ENCODE measurements around the gene MKI67. TPM values are rescaled to one million over a fixed set of nuclear protein-coding genes. Genes with fewer than 3 reads are reported as not detected.

The MKI67 gene
- total and polyA plus RNA-seq, 10 of the 15 experiments (the other 5 are each of a cell fraction or from before 2014, with no cell fraction given): 22.3 to 183 (median 82.9) TPM

DNA sequence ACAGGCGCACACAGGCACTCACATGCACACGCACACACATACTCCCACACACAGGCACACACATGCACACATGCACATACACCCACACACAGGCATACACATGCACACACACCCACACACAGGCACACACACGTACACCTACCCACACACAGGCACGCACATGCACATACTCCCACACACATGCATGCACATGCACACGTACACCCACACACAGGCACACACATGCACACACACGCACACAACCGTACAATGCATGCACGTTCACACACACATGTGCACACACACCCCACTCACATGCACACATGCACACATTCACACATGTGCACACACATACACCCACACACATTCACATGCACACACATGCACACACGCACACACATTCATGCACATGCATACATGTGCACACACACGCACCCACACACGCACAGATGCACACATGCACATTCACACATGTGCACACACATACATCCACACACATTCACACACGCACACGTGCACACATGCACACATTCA, 59.3 kb downstream of the MKI67 start:
- DNase-seq (ENCODE audit: low read depth, low spot score): no peak
- H3K36me3 ChIP-seq (ENCODE audit: control insufficient read depth in 2 of 2, insufficient read depth in 2 of 2, low read length in 1 of 2): peaks cover 0 to 13% of the 10 kb centered on the region in 2 experiments; a peak in 2 of 4 replicates
- intact Hi-C loops (cut with micrococcal nuclease; ENCODE audit: unreplicated experiment) (no loop called here), in situ Hi-C loops (cut with MboI) (no loop called here)
- no peak overlapping the region for H3K4me3 ChIP-seq
- H3K27me3 ChIP-seq (replicated peaks in 1 of 2; ENCODE audit: control insufficient read depth in 2 of 2, insufficient read depth in 2 of 2, low read length in 1 of 2): no peaks in the 10 kb centered on the region
- ChIA-PET POLR2A (no interaction called here), CTCF (interaction anchor here (1.4 to 9.4 kb wide), 2 partner anchors 18 to 32 kb away, joined by 3 to 277 read pairs; no protein-coding TSS in a partner anchor), SMC1A (ENCODE audit: uncharacterized antibody, unreplicated experiment) (interaction anchor here (1.4 kb wide), 2 partner anchors 19 to 31 kb away, joined by 3 to 4 read pairs; no protein-coding TSS in a partner anchor), RAD21 (ENCODE audit: unreplicated experiment) (interaction anchor here (1.0 kb wide), 1 partner anchor 15 kb away, joined by 3 read pairs; no protein-coding TSS in a partner anchor)
- no peaks in the 10 kb centered on the region for H4K20me1 ChIP-seq (ENCODE audit: control insufficient read depth, insufficient read depth)
- no peak overlapping the region for H3K9ac ChIP-seq (ENCODE audit: control insufficient read depth, insufficient read depth, low read length)
- peaks cover 36% of the 10 kb centered on the region for H3K4me1 ChIP-seq (ENCODE audit: control insufficient read depth, insufficient read depth, low read length)
- WGBS (ENCODE audit: insufficient coverage, insufficient replicate concordance, low lambda C conversion rate, missing lambda C conversion rate): 89% methylated on average over 13 of the region's 13 CpGs
- H3K27ac ChIP-seq (ENCODE audit: control insufficient read depth, insufficient read depth): no peak overlapping the region
- no peak for FAIRE-seq
- no peaks in the 10 kb centered on the region for H3K79me2 ChIP-seq (ENCODE audit: control insufficient read depth, insufficient read depth, low read length)
- BruUV-seq (replicated peaks): no TSS peak
- H3K4me2 ChIP-seq (ENCODE audit: control insufficient read depth, insufficient read depth): no peak overlapping the region
- no peak overlapping the region for H2AFZ ChIP-seq (ENCODE audit: control insufficient read depth, low read depth, low read length)
- H3K9me3 ChIP-seq (replicated peaks; ENCODE audit: control insufficient read depth, insufficient read depth, low read length): no peaks in the 10 kb centered on the region
- ATAC-seq: no peak
- TF ChIP-seq, protein P1, sequence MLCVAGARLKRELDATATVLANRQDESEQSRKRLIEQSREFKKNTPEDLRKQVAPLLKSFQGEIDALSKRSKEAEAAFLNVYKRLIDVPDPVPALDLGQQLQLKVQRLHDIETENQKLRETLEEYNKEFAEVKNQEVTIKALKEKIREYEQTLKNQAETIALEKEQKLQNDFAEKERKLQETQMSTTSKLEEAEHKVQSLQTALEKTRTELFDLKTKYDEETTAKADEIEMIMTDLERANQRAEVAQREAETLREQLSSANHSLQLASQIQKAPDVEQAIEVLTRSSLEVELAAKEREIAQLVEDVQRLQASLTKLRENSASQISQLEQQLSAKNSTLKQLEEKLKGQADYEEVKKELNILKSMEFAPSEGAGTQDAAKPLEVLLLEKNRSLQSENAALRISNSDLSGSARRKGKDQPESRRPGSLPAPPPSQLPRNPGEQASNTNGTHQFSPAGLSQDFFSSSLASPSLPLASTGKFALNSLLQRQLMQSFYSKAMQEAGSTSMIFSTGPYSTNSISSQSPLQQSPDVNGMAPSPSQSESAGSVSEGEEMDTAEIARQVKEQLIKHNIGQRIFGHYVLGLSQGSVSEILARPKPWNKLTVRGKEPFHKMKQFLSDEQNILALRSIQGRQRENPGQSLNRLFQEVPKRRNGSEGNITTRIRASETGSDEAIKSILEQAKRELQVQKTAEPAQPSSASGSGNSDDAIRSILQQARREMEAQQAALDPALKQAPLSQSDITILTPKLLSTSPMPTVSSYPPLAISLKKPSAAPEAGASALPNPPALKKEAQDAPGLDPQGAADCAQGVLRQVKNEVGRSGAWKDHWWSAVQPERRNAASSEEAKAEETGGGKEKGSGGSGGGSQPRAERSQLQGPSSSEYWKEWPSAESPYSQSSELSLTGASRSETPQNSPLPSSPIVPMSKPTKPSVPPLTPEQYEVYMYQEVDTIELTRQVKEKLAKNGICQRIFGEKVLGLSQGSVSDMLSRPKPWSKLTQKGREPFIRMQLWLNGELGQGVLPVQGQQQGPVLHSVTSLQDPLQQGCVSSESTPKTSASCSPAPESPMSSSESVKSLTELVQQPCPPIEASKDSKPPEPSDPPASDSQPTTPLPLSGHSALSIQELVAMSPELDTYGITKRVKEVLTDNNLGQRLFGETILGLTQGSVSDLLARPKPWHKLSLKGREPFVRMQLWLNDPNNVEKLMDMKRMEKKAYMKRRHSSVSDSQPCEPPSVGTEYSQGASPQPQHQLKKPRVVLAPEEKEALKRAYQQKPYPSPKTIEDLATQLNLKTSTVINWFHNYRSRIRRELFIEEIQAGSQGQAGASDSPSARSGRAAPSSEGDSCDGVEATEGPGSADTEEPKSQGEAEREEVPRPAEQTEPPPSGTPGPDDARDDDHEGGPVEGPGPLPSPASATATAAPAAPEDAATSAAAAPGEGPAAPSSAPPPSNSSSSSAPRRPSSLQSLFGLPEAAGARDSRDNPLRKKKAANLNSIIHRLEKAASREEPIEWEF (IDR thresholded peaks at IDR 0.05; ENCODE audit: insufficient replicate concordance, low read depth, low read length): no peak
- TF ChIP-seq, protein P2, sequence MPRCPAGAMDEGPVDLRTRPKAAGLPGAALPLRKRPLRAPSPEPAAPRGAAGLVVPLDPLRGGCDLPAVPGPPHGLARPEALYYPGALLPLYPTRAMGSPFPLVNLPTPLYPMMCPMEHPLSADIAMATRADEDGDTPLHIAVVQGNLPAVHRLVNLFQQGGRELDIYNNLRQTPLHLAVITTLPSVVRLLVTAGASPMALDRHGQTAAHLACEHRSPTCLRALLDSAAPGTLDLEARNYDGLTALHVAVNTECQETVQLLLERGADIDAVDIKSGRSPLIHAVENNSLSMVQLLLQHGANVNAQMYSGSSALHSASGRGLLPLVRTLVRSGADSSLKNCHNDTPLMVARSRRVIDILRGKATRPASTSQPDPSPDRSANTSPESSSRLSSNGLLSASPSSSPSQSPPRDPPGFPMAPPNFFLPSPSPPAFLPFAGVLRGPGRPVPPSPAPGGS (IDR thresholded peaks at IDR 0.05; ENCODE audit: borderline replicate concordance, insufficient read depth, low read depth, low read length, poor library complexity, severe bottlenecking): peak; percentile 90
- TF ChIP-seq HDGF (IDR thresholded peaks at IDR 0.05) (peak; percentile 81; the same call in 1 of the 2 replicates), CREM (IDR thresholded peaks at IDR 0.05; ENCODE audit: low read depth) (no peak), SUZ12 (IDR thresholded peaks at IDR 0.05; ENCODE audit: unreplicated experiment) (no peak), HCFC1 (IDR thresholded peaks at IDR 0.05; ENCODE audit: low read length) (no peak), SIN3A (IDR thresholded peaks at IDR 0.05; ENCODE audit: low read depth, low read length) (no peak), RFX5 (IDR thresholded peaks at IDR 0.05; ENCODE audit: low read depth, low read length) (no peak), SP1 (IDR thresholded peaks at IDR 0.05; ENCODE audit: low read depth, low read length) (no peak), YY1 (IDR thresholded peaks at IDR 0.05; ENCODE audit: low read depth, low read length) (no peak), POLR2AphosphoS2 (IDR thresholded peaks at IDR 0.05; ENCODE audit: low read depth, low read length) (no peak), POLR2A (IDR thresholded peaks at IDR 0.05; ENCODE audit: low read depth, low read length) (0 out of 2 replicates have a peak, but pooled peaks have one; percentile 25), MYB (IDR thresholded peaks at IDR 0.05; ENCODE audit: borderline replicate concordance, low read depth, low read length) (no peak), NRF1 (conservative IDR thresholded peaks at IDR 0.05; ENCODE audit: low read depth, low read length) (no peak), NR2C2 (IDR thresholded peaks at IDR 0.05; ENCODE audit: borderline replicate concordance, control insufficient read depth, insufficient read length, low read depth) (no peak)
- TF ChIP-seq, protein P3, sequence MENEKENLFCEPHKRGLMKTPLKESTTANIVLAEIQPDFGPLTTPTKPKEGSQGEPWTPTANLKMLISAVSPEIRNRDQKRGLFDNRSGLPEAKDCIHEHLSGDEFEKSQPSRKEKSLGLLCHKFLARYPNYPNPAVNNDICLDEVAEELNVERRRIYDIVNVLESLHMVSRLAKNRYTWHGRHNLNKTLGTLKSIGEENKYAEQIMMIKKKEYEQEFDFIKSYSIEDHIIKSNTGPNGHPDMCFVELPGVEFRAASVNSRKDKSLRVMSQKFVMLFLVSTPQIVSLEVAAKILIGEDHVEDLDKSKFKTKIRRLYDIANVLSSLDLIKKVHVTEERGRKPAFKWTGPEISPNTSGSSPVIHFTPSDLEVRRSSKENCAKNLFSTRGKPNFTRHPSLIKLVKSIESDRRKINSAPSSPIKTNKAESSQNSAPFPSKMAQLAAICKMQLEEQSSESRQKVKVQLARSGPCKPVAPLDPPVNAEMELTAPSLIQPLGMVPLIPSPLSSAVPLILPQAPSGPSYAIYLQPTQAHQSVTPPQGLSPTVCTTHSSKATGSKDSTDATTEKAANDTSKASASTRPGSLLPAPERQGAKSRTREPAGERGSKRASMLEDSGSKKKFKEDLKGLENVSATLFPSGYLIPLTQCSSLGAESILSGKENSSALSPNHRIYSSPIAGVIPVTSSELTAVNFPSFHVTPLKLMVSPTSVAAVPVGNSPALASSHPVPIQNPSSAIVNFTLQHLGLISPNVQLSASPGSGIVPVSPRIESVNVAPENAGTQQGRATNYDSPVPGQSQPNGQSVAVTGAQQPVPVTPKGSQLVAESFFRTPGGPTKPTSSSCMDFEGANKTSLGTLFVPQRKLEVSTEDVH (IDR thresholded peaks at IDR 0.05; ENCODE audit: low read depth, partially characterized antibody): no peak
